Type B pancreatic cell (in vitro differentiated cells): ENCODE results near the gene IMPACT. TPM values are rescaled to one million over a fixed set of nuclear protein-coding genes. Genes with fewer than 3 reads are reported as not detected.

ENCODE experiments used
- DNase-seq: peaks from one replicate; pipeline ENCODE4 v3.0.0; 2021; ENCODE audit warnings: mixed read lengths; ENCODE audit not compliant: unreplicated experiment; ENCODE audit errors: extremely low spot score
- H3K27ac Mint-ChIP-seq: 2 replicates; pipeline ENCODE4 v1.8.0; 2021; ENCODE audit warnings: mild to moderate bottlenecking, mixed read lengths
- H3K27me3 Mint-ChIP-seq: 2 replicates; pipeline ENCODE4 v1.8.0; 2021; ENCODE audit warnings: mixed read lengths
- H3K36me3 Mint-ChIP-seq: 2 replicates; pipeline ENCODE4 v1.8.0; 2021; ENCODE audit warnings: mixed read lengths
- H3K4me1 Mint-ChIP-seq: one replicate; pipeline ENCODE4 v1.8.0; 2021; ENCODE audit warnings: mixed read lengths; ENCODE audit not compliant: unreplicated experiment
- H3K4me3 Mint-ChIP-seq: 2 replicates; pipeline ENCODE4 v1.8.0; 2021; ENCODE audit warnings: mild to moderate bottlenecking, mixed read lengths
- H3K9me3 Mint-ChIP-seq: 2 replicates; pipeline ENCODE4 v1.8.0; 2021; ENCODE audit warnings: mixed read lengths
- total RNA-seq: library from RNA; stranded (reverse); gene quantifications from 2 replicates; pipeline ENCODE4 v1.2.1, GENCODE V29; 2021; ENCODE audit warnings: low replicate concordance
- TF ChIP-seq, protein P1 (sequence below): fragments of 200-600 bp; sonication (generic); conservative IDR thresholded peaks from 2 replicates; pipeline ENCODE4 v1.5.0; 2021; ENCODE audit warnings: antibody characterized with exemption, mild to moderate bottlenecking

The IMPACT gene
- total RNA-seq, 1 donor from 2014 or later: 34.3 TPM

DNA sequence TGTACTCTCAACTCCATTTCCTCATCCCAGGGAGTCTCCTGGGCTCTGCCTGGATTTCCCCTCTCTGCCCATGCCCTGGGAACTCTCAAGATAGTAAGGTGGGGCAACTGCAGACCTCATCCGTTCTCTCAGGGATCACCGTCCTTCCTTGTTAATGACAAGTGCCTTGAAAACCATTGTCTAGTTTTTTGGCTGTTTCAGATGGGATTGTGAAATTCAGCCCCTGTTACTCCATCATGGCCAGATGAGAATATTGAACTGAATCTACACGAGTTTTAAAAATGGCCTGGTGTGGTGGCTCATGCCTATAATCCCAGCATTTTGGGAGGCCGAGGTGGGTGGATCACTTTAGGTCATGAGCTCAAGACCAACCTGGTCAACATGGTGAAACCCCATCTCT is 33.3 kb downstream of the IMPACT start:
- H3K27me3 Mint-ChIP-seq: no peaks in the 10 kb centered on the region
- TF ChIP-seq, protein P1, sequence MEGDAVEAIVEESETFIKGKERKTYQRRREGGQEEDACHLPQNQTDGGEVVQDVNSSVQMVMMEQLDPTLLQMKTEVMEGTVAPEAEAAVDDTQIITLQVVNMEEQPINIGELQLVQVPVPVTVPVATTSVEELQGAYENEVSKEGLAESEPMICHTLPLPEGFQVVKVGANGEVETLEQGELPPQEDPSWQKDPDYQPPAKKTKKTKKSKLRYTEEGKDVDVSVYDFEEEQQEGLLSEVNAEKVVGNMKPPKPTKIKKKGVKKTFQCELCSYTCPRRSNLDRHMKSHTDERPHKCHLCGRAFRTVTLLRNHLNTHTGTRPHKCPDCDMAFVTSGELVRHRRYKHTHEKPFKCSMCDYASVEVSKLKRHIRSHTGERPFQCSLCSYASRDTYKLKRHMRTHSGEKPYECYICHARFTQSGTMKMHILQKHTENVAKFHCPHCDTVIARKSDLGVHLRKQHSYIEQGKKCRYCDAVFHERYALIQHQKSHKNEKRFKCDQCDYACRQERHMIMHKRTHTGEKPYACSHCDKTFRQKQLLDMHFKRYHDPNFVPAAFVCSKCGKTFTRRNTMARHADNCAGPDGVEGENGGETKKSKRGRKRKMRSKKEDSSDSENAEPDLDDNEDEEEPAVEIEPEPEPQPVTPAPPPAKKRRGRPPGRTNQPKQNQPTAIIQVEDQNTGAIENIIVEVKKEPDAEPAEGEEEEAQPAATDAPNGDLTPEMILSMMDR: no peak
- no peaks in the 10 kb centered on the region for H3K9me3 Mint-ChIP-seq
- H3K36me3 Mint-ChIP-seq: peaks cover 5% of the 10 kb centered on the region
- H3K4me3 Mint-ChIP-seq: no peak overlapping the region
- H3K4me1 Mint-ChIP-seq: peaks cover 4% of the 10 kb centered on the region
- no peak overlapping the region for H3K27ac Mint-ChIP-seq
- DNase-seq: no peak

DNA sequence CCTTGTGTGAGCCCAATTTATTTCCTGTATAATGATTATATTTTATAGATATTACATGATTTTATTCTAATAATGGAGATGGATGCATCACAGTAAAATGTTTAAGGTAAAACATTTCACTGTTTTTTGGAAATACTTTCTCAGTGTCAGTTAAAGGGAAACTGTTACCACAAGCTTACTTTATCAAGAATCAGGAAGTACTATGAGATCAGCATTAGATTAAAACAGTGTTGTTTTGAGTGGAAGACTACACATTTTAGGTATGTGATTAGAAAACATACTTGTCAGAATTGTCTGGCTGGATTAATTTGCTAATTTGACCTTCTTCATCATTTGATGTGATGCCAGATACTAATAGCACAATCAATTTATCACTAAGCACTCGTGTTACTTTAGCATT is 33.9 kb downstream of the IMPACT start, which contains the start of gene HRH4:
Gene HRH4 (plus strand): TSS at position 250 of the 400 bp plus-strand sequence. CDS start 92 bp downstream, at position 342.
- H3K27me3 Mint-ChIP-seq: no peaks in the 10 kb centered on the region
- no peak for DNase-seq
- H3K4me1 Mint-ChIP-seq: peaks cover 4% of the 10 kb centered on the region
- no peak within 1 kb of the TSS for H3K27ac Mint-ChIP-seq
- H3K9me3 Mint-ChIP-seq: no peaks in the 10 kb centered on the region
- peaks cover 2% of the 10 kb centered on the region for H3K36me3 Mint-ChIP-seq
- H3K4me3 Mint-ChIP-seq: no peak within 1 kb of the TSS
- TF ChIP-seq, protein P1: no peak

DNA sequence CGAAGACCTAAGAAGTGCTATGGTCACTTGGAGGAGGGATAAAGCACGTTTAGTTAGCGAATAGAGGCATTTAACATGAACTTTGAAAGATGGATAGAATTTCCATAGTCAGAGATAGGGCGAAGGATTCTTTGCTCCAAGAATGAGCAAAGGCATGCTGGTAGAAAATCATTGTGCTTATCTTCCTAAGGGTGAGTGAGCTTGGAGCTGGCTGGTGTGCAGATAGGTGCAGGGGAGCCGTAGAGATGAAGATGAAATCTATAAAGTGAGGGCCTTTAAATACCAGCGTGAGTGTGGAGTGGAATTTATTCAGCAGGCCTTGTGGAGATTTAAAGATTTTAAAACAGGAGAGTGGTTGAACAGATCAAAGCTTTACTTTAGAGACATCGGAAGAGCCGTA is 35.5 kb downstream of the IMPACT start:
- peaks cover 4% of the 10 kb centered on the region for H3K4me1 Mint-ChIP-seq
- no peaks in the 10 kb centered on the region for H3K36me3 Mint-ChIP-seq
- no peak for DNase-seq
- no peak overlapping the region for H3K4me3 Mint-ChIP-seq
- H3K27ac Mint-ChIP-seq: no peak overlapping the region
- no peaks in the 10 kb centered on the region for H3K9me3 Mint-ChIP-seq
- TF ChIP-seq, protein P1: no peak
- H3K27me3 Mint-ChIP-seq: no peaks in the 10 kb centered on the region

DNA sequence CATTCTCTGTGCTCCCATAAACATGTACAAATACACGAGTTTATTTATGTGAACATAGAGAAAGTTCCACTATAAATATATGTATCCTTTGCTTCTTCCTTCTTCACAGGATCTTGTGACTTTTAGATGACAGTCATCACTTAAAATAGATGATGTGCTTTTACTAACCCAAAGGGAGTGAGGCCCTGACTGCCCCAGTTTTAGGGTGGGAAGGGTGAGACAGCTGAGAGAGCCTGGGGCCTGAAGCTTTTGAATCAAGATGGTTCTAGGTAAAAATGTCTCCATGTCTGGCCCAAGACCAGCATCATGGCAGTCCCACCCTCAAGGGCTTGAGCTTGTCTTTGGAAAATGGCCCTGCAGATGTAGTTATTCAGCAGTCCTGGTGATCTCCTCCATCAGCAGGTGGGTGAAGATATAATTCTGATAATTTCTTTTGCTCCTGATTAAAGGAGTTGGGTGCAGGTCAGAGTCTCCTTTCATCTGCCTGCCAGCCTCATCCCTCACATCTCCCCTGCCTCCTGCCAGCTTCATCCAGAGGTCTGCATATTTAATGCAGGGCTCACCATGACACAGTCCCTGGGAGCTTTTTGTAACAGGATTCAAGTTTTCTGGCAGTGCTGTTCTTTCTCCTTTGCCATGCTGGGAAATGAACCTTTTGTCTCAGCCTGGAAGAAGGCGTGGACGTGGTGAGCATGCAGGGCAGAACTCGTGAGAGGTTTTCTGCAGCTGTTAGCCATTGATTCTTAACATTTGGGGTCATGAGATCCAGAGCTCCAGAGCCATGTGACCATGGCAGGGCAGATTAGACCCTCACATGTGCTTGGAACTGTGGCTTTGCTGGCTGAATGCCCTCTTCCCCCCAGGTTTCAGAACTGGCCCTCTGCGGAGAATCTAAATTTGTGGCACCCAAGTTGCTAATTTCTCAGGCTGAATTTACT is 36.6 kb downstream of the IMPACT start:
- no peaks in the 10 kb centered on the region for H3K9me3 Mint-ChIP-seq
- H3K27ac Mint-ChIP-seq: no peak overlapping the region
- no peak overlapping the region for H3K4me3 Mint-ChIP-seq
- peaks cover 4% of the 10 kb centered on the region for H3K4me1 Mint-ChIP-seq
- TF ChIP-seq, protein P1: no peak
- no peak for DNase-seq
- H3K27me3 Mint-ChIP-seq: no peaks in the 10 kb centered on the region
- H3K36me3 Mint-ChIP-seq: no peaks in the 10 kb centered on the region

DNA sequence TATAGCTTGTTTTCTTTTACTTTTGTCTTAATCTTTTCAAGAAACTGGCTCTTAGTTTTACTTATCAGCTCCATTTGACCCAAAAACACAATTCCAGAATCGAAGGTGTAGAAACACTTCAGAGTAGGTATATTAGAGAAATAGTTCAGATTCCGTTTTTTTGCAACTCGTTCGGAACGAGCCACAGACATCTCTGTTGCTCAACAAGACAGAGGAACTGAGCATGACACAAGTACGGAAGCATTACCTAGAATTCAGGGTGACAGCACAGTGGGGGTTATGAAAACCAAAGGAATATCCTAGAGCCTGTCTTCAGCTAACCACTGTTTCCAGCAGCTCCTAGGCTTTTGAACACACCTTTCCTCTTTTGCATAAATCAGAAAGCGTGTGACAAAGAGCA is 39.0 kb downstream of the IMPACT start:
- H3K9me3 Mint-ChIP-seq: no peaks in the 10 kb centered on the region

More for the DNA sequence above, 39.0 kb downstream of the IMPACT start:
- TF ChIP-seq, protein P1: no peak
- no peak overlapping the region for H3K4me3 Mint-ChIP-seq
- peaks cover 4% of the 10 kb centered on the region for H3K4me1 Mint-ChIP-seq
- no peak overlapping the region for H3K27ac Mint-ChIP-seq
- no peak for DNase-seq
- no peaks in the 10 kb centered on the region for H3K36me3 Mint-ChIP-seq
- no peaks in the 10 kb centered on the region for H3K27me3 Mint-ChIP-seq
